Right atrium auricular region (tissue), 2 donors: ENCODE results near the gene ATP6V1B1. TPM values are rescaled to one million over a fixed set of nuclear protein-coding genes. Genes with fewer than 3 reads are reported as not detected.

Source experiments
- DNase-seq: peaks from one replicate; pipeline ENCODE4 v3.0.0-alpha.2; 2019; ENCODE audit warnings: low spot score
- H3K27ac ChIP-seq, 2 donors: fragments of 200-600 bp; sonication (generic); 1 replicate in 1 of 2; 2 replicates in 1 of 2; pipeline ENCODE4 v1.5.1; 2016 to 2019
- H3K27me3 ChIP-seq, 2 donors: fragments of 200-600 bp; sonication (generic); one replicate each; pipeline versions ENCODE4 v1.5.1 to v1.6.0; 2017 to 2019
- H3K36me3 ChIP-seq: fragments of 200-600 bp; sonication (generic); one replicate; pipeline ENCODE4 v1.5.1; 2016
- H3K4me1 ChIP-seq, 2 donors: fragments of 200-600 bp; sonication (generic); one replicate each; pipeline versions ENCODE4 v1.5.1 to v1.6.0; 2017 to 2019
- H3K4me3 ChIP-seq, 2 donors: fragments of 200-600 bp; sonication (generic); 1 replicate in 1 of 2; 2 replicates in 1 of 2; pipeline ENCODE4 v1.5.1; 2017 to 2019; ENCODE audit warnings: mild to moderate bottlenecking in 1 of 2, moderate library complexity in 1 of 2
- H3K9me3 ChIP-seq, 2 donors: fragments of 200-600 bp; sonication (generic); one replicate each; pipeline ENCODE4 v1.5.1; 2019
- CTCF ChIP-seq, 2 donors: fragments of 200-600 bp; sonication (generic); IDR thresholded peaks; one replicate each; pipeline ENCODE4 v1.5.1; 2019; ENCODE audit warnings: antibody characterized with exemption in 2 of 2
- total RNA-seq, 2 donors: library from RNA; depleted of rRNA; stranded (reverse); fragments of >200 nt; gene quantifications; one replicate each; pipeline ENCODE4 v1.1.0, GENCODE V29; 2016

Gene ATP6V1B1
- total RNA-seq, 2 donors from 2014 or later, result not detected

DNA sequence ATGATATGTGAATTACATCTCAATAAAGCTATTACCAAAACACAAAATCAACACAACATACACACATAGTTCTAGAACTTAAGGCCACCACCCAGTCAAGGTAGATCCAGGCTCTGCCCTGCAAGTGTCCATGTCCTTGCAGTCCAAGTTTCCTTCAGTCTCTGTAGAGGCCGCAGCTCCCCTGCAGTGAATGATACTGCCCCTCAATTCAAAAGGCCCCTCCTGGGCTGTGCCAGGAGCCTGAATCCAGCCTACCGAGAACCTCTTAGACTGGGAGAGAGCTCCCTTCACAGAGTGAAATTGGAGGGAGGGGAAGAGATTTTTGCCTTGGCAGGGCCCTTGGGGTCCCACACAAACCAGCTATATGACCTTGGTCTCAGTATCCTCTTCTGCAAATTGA, 42.5 kb upstream of the ATP6V1B1 start:
- H3K9me3 ChIP-seq, result no peaks in the 10 kb centered on the region
- no peak overlapping the region for H3K4me3 ChIP-seq
- peaks cover 0 to 23% of the 10 kb centered on the region in 2 donors for H3K4me1 ChIP-seq
- no peaks in the 10 kb centered on the region for H3K36me3 ChIP-seq
- TF ChIP-seq CTCF (IDR thresholded peaks at IDR 0.05), result no peak
- H3K27ac ChIP-seq, result no peak overlapping the region
- no peak for DNase-seq
- H3K27me3 ChIP-seq, result peaks cover 13 to 26% of the 10 kb centered on the region in 2 donors

DNA sequence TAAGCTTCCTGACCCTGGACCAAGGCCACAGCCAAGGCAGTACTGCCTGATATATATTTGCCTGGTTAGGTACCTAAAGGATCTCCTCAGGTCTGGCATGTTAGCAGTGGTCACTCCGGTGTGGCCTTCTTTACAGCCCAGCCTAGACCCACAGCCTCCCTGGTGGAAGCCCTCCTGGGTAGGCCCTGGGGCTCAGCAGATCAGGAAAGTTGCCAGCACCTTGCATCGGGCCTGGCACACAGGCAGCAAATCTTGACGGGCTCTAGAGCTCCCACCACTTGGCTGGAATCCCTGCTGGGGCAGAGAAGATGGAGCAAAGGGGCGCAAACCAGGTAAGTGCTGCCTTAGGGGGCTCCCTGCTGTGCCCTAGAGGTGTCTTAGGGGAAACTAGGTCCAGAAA, 40.9 kb upstream of the ATP6V1B1 start:
- no peak for TF ChIP-seq CTCF (IDR thresholded peaks at IDR 0.05)
- peak; percentile 47 for DNase-seq
- H3K27ac ChIP-seq, result no peak overlapping the region
- H3K4me1 ChIP-seq, result peaks cover 0 to 15% of the 10 kb centered on the region in 2 donors
- peaks cover 8 to 14% of the 10 kb centered on the region in 2 donors for H3K27me3 ChIP-seq
- no peaks in the 10 kb centered on the region for H3K36me3 ChIP-seq
- H3K9me3 ChIP-seq, result no peaks in the 10 kb centered on the region
- H3K4me3 ChIP-seq, result no peak overlapping the region

- H3K36me3 ChIP-seq, result no peaks in the 10 kb centered on the region
- H3K27me3 ChIP-seq, result peaks cover 3 to 19% of the 10 kb centered on the region in 2 donors
- peak; percentile 53 for DNase-seq
- TF ChIP-seq CTCF (IDR thresholded peaks at IDR 0.05), result no peak
- no peaks in the 10 kb centered on the region for H3K9me3 ChIP-seq
- H3K4me1 ChIP-seq, result peaks cover 0 to 19% of the 10 kb centered on the region in 2 donors
- H3K27ac ChIP-seq, result no peak overlapping the region
- H3K4me3 ChIP-seq, result no peak overlapping the region
Measured at GRCh38 chr2:70895249-70895648, 40.5 kb upstream of the ATP6V1B1 start.

DNA sequence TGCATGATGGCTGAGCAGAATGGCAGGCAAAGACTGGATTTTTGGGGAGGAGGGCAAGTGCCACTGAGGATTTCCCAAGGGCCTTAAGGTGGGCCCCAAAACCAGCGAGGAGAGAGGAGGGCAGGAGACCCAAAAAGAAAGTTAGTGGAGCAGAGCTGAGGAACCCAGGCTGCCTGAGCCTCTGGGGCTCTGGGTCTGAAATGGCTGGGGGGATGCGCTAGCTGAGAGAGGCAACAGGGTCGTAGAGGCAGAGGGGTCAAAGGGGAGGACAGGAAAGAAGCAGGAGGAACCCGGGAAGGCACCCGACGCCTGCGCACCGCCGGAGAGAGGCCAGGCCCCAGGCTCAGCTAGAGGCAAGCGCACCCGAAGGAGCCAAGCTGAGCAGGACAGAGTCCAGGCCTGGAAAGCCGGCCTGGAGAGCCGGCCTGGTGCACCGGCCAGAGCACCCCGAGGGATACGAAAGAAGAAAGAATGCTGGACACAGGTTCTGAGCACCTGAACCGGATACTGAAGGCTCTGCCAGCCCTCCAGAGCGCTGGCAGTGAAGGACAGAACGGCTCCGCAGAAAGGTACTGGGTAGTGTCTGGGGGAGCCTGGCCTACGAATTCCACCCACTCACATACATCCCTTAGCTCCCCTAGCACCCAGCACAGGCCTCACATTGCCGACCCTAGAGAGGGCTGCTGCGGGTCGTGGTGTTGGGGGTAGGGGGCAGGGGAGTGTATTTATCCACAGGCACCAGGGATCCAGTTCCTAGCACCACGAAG, 39.5 kb upstream of the ATP6V1B1 start:
- H3K27ac ChIP-seq, result no peak overlapping the region
- peak; percentile 43 for DNase-seq
- peaks cover 3 to 20% of the 10 kb centered on the region in 2 donors for H3K27me3 ChIP-seq

GRCh38 chr2:70896765-70897202, 38.9 kb upstream of the ATP6V1B1 start:
- peaks cover 3 to 20% of the 10 kb centered on the region in 2 donors for H3K27me3 ChIP-seq
- no peaks in the 10 kb centered on the region for H3K9me3 ChIP-seq
- TF ChIP-seq CTCF (IDR thresholded peaks at IDR 0.05), result no peak
- H3K27ac ChIP-seq, result no peak overlapping the region
- peaks cover 0 to 35% of the 10 kb centered on the region in 2 donors for H3K4me1 ChIP-seq
- DNase-seq, result peak; percentile 26
- no peaks in the 10 kb centered on the region for H3K36me3 ChIP-seq
- peak overlapping the region in 1 of 2 donors; percentile 8 for H3K4me3 ChIP-seq

More for the DNA sequence above, 39.5 kb upstream of the ATP6V1B1 start:
- Histone ChIP-seq H3K36me3 (no peaks in the 10 kb centered on the region), H3K9me3 (no peaks in the 10 kb centered on the region), H3K4me1 (peaks cover 0 to 29% of the 10 kb centered on the region in 2 donors), H3K4me3 (peak overlapping the region in 1 of 2 donors; percentile 8)
- TF ChIP-seq CTCF (IDR thresholded peaks at IDR 0.05), result no peak
